Lower lobe of right lung (tissue), 2 donors: ENCODE measurements around the gene FRMD4A. TPM values are rescaled to one million over a fixed set of nuclear protein-coding genes. Genes with fewer than 3 reads are reported as not detected.

ENCODE experiments used
- ATAC-seq, 2 donors: fragments of 200-7000 bp; cut with Tn5 transposase; one replicate each; pipeline ENCODE4 v1.9.1; 2020 to 2022; ENCODE audit warnings: mild to moderate bottlenecking in 2 of 2, moderate library complexity in 2 of 2
- DNase-seq: peaks from one replicate; pipeline ENCODE4 v3.0.0-alpha.2; 2020
- H3K27ac ChIP-seq: fragments of 200-600 bp; one replicate; pipeline ENCODE4 v1.8.0; 2022
- H3K27me3 ChIP-seq: fragments of 200-600 bp; one replicate; pipeline ENCODE4 v1.8.0; 2022; ENCODE audit warnings: low read depth
- H3K36me3 ChIP-seq: fragments of 200-600 bp; one replicate; pipeline ENCODE4 v1.8.0; 2022; ENCODE audit warnings: mild to moderate bottlenecking
- H3K4me1 ChIP-seq: fragments of 200-600 bp; one replicate; pipeline ENCODE4 v1.8.0; 2022
- H3K4me3 ChIP-seq: fragments of 200-600 bp; one replicate; pipeline ENCODE4 v1.8.0; 2022; ENCODE audit warnings: mild to moderate bottlenecking
- H3K9me3 ChIP-seq: fragments of 200-600 bp; one replicate; pipeline ENCODE4 v1.8.0; 2022
- CTCF ChIP-seq: fragments of 200-600 bp; IDR thresholded peaks from one replicate; pipeline ENCODE4 v1.8.0; 2022; ENCODE audit warnings: antibody characterized with exemption, mild to moderate bottlenecking
- intact Hi-C: fragments of 100-400 bp; cut with DNase I; formaldehyde crosslinking; loops from one replicate; pipeline ENCODE4 v1.11.0; 2022
- total RNA-seq: library from RNA; stranded (reverse); fragmentation: NEBNext Ultra II Directional; extraction: Animal tissue kit (Norgen Biotek cat#: 25700); gene quantifications from one replicate; pipeline ENCODE4 v1.2.1, GENCODE V29; 2021
- donor health status: DM: no; HTN: yes; CAD: no; lungs with severe emphysema.

FRMD4A gene
- total RNA-seq, 1 donor from 2014 or later: 64.8 TPM

GRCh38 chr10:13862546-13863233 lies 468.0 kb downstream of the FRMD4A start:
- DNase-seq (no peak), ATAC-seq (no peak)
- H3K4me1 ChIP-seq: peaks cover 9% of the 10 kb centered on the region
- H3K36me3 ChIP-seq: no peaks in the 10 kb centered on the region
- H3K27me3 ChIP-seq: no peaks in the 10 kb centered on the region
- no peak for TF ChIP-seq CTCF
- intact Hi-C loops: no loop called here
- H3K27ac ChIP-seq: no peak overlapping the region
- H3K9me3 ChIP-seq: no peaks in the 10 kb centered on the region
- no peak overlapping the region for H3K4me3 ChIP-seq

- H3K27ac ChIP-seq: no peak overlapping the region
- H3K36me3 ChIP-seq: no peaks in the 10 kb centered on the region
- no peak overlapping the region for H3K4me3 ChIP-seq
- no peak for DNase-seq
- H3K27me3 ChIP-seq: no peaks in the 10 kb centered on the region
- intact Hi-C loops: no loop called here
- H3K4me1 ChIP-seq: no peaks in the 10 kb centered on the region
- no peak for ATAC-seq
- H3K9me3 ChIP-seq: no peaks in the 10 kb centered on the region
- no peak for TF ChIP-seq CTCF
These were observed 469.8 kb downstream of the FRMD4A start for GRCh38 chr10:13860886-13861285.

- no peak for ATAC-seq
- Histone ChIP-seq H3K9me3 (no peaks in the 10 kb centered on the region), H3K27ac (no peak overlapping the region)
These were observed 470.6 kb downstream of the FRMD4A start for GRCh38 chr10:13859979-13860654.

GRCh38 chr10:13858709-13859108 lies 472.0 kb downstream of the FRMD4A start:
- Histone ChIP-seq H3K27me3 (no peaks in the 10 kb centered on the region), H3K4me1 (peaks cover under 1% of the 10 kb centered on the region), H3K4me3 (no peak overlapping the region), H3K27ac (no peak overlapping the region), H3K9me3 (no peaks in the 10 kb centered on the region), H3K36me3 (no peaks in the 10 kb centered on the region)
- no peak for TF ChIP-seq CTCF
- intact Hi-C loops: no loop called here
- DNase-seq (no peak), ATAC-seq (no peak)

More at GRCh38 chr10:13859979-13860654, 470.6 kb downstream of the FRMD4A start:
- no peak for DNase-seq
- Histone ChIP-seq H3K36me3 (no peaks in the 10 kb centered on the region), H3K4me3 (no peak overlapping the region), H3K4me1 (no peaks in the 10 kb centered on the region), H3K27me3 (no peaks in the 10 kb centered on the region)
- intact Hi-C loops: no loop called here
- TF ChIP-seq CTCF: no peak

GRCh38 chr10:13857451-13857850 lies 473.3 kb downstream of the FRMD4A start:
- no peaks in the 10 kb centered on the region for H3K36me3 ChIP-seq
- TF ChIP-seq CTCF: no peak
- ATAC-seq: no peak
- DNase-seq: no peak
- intact Hi-C loops: no loop called here
- no peaks in the 10 kb centered on the region for H3K27me3 ChIP-seq
- H3K9me3 ChIP-seq: no peaks in the 10 kb centered on the region
- no peak overlapping the region for H3K27ac ChIP-seq
- H3K4me1 ChIP-seq: peaks cover 9% of the 10 kb centered on the region
- no peak overlapping the region for H3K4me3 ChIP-seq
